ENCODE measurements around the gene LOC101059915.

Gene LOC101059915

GRCh38 chrX:71667328-71668247 lies at the start of gene LOC101059915:
LOC101059915 (plus strand) TSS chrX:71667546.
- DNase-seq (ENCODE audit: low read depth): no peak

- DNase-seq (ENCODE audit: low read depth): no peak
Measured at GRCh38 chrX:71617742-71618141, 49.6 kb upstream of the LOC101059915 start.

DNA sequence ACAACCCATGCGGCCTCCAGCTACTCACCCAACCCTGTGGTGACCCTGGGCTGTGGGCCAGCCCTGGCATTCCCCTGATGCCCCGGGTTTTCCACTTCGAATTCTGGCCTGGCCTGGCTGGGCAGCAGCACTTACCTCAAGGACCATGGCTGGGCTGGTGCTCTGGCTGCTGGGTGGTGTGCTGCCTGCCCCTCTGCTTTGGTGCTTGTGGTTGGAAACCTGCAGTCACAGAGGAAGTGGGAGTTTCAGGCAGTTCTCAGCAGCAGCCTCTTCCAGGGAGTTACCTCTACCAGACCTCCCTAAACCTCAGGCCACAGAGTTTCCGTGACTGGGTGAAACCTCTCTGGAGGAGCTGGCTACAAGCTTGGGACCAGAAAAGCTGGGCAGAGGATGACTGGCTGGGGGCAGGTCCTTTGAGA lies 49.0 kb upstream of the LOC101059915 start, which contains the start of gene CXCR3:
Gene CXCR3 (minus strand): TSS at position 209 of the 419 bp plus-strand sequence. CDS start 62 bp downstream, at position 147.
- peak; percentile 30 for DNase-seq (ENCODE audit: low read depth)

DNA sequence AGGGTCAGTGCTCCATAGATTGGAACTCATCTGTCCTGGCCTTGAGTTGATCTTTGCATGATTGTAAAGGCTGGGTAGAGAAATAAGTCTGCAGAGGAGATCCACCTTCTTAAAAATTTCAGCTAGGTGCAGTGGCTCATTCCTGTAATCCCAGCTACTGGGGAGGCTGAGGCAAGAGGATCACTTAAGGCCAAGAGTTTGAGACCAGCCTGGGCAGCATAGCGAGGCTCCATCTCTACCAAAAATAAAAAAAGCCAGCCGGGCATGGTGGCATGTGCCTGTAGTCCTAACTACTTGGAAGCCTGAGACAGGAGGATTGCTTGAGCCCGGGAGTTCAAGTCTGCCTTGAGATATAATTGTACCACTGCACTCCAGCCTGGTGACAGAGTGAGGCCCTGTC lies 48.6 kb upstream of the LOC101059915 start:
- DNase-seq (ENCODE audit: low read depth): no peak

GRCh38 chrX:71619193-71619592 lies 48.2 kb upstream of the LOC101059915 start:
- DNase-seq (ENCODE audit: low read depth): no peak

DNA sequence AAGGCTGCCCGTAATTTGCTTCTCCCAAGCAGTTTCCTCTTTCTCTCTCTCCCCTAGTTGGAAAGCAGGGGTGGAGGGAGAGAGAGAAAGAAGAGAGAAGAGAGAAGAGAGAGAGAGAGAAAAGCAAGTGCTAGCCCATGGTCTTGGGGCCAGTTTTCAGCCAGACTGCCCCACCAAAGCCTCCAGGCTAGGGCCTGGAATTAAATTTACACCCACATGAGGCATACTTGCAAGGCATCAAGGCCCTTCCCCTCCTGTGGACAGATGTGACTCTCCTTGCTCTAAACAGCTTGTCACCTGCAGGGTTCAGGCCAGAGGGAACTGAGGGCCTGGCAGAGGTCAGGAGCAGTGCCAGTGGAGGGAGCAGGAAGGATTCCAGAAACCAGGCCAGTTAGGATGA lies 47.4 kb upstream of the LOC101059915 start:
- no peak for DNase-seq (ENCODE audit: low read depth)

DNA sequence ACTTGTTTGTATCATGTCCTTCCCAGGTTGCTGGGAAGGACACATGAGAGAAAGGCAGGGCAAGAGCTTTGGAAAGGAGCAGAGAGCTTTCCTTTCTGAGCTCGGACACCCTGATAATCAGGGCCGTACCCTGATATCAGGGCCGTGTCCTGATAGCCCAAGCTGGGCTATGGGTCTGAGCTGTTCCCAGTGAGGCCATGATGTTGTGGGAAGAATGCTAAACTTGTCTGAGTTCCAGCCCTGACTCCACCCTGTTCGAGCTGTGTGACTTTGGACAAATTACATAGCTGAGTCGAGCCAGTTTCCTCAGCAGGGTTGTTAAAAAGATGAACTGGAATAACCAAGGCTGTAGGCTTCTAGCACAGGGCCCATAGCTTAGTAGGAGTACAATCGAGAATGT lies 45.7 kb upstream of the LOC101059915 start:
- no peak for DNase-seq (ENCODE audit: low read depth)

GRCh38 chrX:71622032-71622575 lies 45.2 kb upstream of the LOC101059915 start:
- no peak for DNase-seq (ENCODE audit: low read depth)

GRCh38 chrX:71622576-71623450 lies 44.5 kb upstream of the LOC101059915 start:
- DNase-seq (ENCODE audit: low read depth): peak; percentile 18

- no peak for DNase-seq (ENCODE audit: low read depth)
Measured at GRCh38 chrX:71623714-71624113, 43.6 kb upstream of the LOC101059915 start.

GRCh38 chrX:71625471-71625870 lies 41.9 kb upstream of the LOC101059915 start:
- no peak for DNase-seq (ENCODE audit: low read depth)

DNA sequence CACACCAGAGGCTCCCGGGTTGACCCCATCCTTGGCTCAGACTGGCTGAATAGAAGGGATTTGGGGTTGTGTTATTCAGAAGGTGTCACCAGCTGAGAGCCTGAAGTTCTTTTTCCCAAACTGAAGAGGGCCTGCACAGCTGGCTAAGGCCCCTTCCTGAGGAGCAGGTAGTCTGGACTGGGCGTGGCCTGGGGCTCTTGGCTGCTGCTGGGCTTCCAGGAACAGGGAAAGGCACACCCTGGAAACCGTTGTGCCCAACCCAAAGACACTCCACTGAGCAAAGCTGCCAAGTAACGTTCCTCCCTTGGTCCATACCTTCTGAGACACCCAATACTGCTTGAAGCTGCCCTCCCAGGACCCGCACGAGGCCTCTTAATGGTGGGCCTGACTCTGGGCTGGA lies 40.8 kb upstream of the LOC101059915 start:
- DNase-seq (ENCODE audit: low read depth): no peak

DNA sequence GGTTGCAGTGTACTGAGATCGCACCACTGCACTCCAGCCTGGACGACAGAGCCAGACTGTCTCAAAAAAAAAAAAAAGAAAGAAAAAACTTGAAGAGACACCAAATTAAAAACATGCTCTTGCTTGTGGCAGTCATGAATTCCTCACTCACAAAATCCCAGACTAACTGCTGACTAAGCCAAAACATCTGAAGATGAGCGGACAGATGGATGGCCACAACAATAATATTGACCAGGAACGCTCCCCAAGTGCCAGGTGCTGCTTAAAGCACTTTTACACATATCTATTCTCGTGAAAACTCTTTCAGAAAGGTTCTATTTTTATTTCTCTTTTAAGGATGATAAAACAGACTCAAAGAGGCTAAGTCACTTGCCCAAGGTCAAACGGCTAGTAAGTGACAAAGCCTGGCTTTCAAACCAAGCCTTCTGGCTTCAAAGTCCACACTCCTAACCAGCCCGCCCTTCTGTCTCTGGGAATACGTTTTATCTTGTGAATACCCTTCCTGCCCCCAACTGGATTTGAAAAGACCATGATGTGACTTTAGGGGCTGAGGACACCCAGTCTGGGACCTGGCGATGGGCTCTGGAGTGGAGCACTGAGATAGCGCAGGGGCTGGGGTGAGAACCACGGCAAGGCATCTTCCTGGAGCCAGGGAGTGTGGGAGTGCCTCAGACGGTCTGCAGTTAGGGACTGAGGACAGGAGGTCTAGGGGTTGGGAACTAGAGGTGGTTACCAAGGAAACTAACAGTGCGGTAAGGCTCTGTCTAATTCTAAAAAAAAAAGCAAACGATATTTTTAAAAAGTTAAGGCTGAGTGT lies 39.5 kb upstream of the LOC101059915 start:
- DNase-seq (ENCODE audit: low read depth): no peak

GRCh38 chrX:71629467-71629866 lies 37.9 kb upstream of the LOC101059915 start:
- no peak for DNase-seq (ENCODE audit: low read depth)

- no peak for DNase-seq (ENCODE audit: low read depth)
Measured at GRCh38 chrX:71632923-71633657, 34.3 kb upstream of the LOC101059915 start.

DNA sequence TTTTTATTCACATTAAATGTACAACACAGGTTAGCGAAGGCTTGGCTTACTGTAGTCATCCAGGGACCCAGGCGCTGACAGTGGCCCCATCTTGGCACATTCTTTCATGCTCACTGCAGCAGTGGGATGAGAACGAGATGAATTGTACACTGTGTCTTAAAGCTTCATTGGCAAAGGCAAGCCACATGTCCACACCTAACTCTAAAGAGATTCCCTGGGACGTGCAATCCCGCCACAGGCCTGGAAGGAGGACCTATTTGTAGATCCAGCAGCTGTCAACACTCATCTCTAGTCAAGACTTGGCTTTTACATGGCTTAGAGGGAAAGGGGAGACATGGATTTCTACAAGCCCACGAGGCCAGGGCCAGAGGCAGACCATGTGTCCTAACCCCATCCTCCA lies 33.0 kb upstream of the LOC101059915 start:
- no peak for DNase-seq (ENCODE audit: low read depth)

DNA sequence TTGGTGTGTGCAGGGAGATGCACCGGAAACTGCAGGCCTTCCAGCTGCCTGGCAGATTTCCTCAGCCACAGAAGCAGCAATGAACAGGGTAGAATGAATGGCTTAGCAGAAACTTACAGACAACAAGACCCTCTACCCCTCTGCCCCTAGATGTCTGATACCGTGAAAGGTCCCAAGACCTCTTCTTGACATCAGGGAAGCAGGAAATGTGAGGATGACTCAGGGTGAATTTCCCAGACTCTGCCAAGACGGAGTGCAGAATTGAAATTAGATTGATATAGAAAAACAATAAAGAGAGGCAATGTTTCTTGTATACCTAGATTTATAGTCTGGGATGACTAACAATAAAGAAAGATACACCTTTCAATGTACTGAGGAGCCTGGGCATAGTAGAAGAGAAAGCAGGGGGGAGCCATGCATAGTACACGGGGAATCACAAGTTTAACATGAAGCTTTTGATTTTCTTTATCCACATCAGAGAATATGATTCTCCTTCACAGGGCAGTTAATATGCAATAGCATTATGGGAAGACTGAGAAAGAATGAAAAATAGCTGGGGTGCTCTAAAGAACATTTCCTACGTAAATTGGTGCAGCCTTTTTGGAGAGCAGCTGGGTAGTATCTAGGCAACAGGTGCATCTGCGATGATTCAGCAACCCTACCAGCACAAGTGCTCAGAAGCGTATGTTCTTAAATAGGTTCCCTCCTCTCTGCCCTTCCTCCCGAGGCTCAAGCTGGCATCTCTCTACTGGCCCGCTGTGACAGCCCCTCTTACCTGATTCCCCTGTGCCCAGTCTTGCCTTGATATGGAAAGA lies 30.7 kb upstream of the LOC101059915 start:
- no peak for DNase-seq (ENCODE audit: low read depth)

GRCh38 chrX:71637253-71637618 lies 30.1 kb upstream of the LOC101059915 start:
- no peak for DNase-seq (ENCODE audit: low read depth)

DNA sequence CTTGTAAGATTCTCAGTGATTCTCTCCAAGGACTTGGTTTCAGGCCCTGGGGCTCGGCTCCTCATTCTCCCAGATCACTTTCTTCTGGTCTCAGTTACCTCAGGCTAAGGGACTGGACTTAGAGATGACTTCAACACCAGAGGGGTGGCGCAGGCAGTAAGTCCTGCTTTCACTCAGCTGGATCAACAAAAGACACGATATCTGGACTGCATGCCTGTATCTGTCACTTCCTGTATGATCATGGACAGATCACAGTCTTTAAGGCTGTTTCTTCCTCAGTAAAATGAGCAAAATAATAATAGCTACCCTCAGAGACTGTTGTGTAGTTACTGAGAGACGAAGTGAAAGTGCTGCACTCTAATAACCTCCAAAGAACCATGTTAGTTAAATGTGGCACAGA lies 29.5 kb upstream of the LOC101059915 start:
- no peak for DNase-seq (ENCODE audit: low read depth)

DNA sequence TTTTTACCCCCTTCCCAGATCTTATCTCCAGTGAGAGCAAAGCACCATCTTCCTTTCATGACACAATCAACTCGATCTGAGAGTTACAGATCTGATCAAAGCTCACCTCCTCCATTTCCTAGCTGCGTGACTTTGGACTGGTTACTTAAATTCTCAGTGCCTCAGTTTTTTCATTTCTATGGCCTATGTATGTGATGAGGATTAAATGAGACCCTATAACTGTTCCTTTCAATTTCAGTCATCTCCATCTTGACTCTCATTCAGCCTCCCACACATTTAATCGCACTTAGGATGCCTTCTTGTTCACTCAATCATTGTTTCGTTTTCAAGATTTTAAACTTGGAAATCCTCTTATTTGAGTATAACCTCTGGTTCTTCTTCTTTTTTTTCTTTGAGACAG lies 28.9 kb upstream of the LOC101059915 start:
- no peak for DNase-seq (ENCODE audit: low read depth)

All from stimulated activated CD8-positive, alpha-beta memory T cell treated with anti-CD3 and anti-CD28 coated beads, Interleukin-15, amount 100 ng/mL, for 1 hour (primary cell).